GM20431 (cell line): ENCODE results near the gene STK10.

ENCODE experiments used
- in situ Hi-C: fragments of 300-500 bp; cut with MseI, MboI; formaldehyde crosslinking; loops from one replicate; pipeline ENCODE4 v1.15.0; 2020; ENCODE audit warnings: low sequenced_read_pairs; ENCODE audit not compliant: unreplicated experiment

STK10 gene

DNA sequence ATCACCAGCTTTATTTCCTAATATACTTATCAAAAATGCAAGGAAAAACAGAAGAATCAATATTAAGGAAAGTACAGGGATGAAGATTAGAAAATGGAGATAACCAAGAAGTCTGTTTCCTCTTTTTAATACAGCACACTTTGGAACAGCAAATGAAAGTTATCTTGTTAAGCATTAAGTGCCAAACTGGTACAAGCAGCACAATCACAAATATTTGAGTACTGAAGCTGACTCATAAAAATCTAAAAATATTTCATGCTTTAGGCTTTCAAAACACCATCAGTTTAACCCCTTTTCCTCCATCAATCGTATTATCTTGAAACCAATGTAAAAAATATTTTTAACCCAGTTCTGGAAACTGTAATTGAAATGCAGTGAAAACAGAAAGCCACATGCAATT lies 184.3 kb downstream of the STK10 start:
- in situ Hi-C loops = no loop called here

- in situ Hi-C loops = no loop called here
Measured at GRCh38 chr5:172002840-172003512, 185.0 kb downstream of the STK10 start.

- in situ Hi-C loops = no loop called here
Measured at GRCh38 chr5:172002310-172002709, 185.7 kb downstream of the STK10 start.

- in situ Hi-C loops = no loop called here
Measured at GRCh38 chr5:171999877-172000276, 188.1 kb downstream of the STK10 start.

- in situ Hi-C loops = no loop called here
Measured at GRCh38 chr5:171999100-171999499, 188.9 kb downstream of the STK10 start.

- in situ Hi-C loops = no loop called here
Measured at GRCh38 chr5:171997011-171997410, 191.0 kb downstream of the STK10 start.

GRCh38 chr5:171992813-171993212 lies 195.2 kb downstream of the STK10 start:
- in situ Hi-C loops = no loop called here

GRCh38 chr5:171992305-171992704 lies 195.7 kb downstream of the STK10 start:
- in situ Hi-C loops = no loop called here
